T-helper 2 cell treated with Interferon-gamma antibody and Interleukin-4, amounts not matched to agents 5 μg/mL and 100 μg/mL, for 36 hours (primary cell): ENCODE data around the gene BANP.
"Not testable (repeated sequence)": the region's sequence is repeated elsewhere in the genome, so short reads cannot be mapped to it uniquely, and the experiment has no call there.

Experiments
- DNase-seq: peaks from one replicate; pipeline ENCODE4 v3.0.0; 2021; ENCODE audit warnings: low spot score
- H3K27ac Mint-ChIP-seq: one replicate; pipeline ENCODE4 v1.8.0; 2021; ENCODE audit warnings: mild to moderate bottlenecking, mixed read lengths
- H3K27me3 Mint-ChIP-seq: one replicate; pipeline ENCODE4 v1.8.0; 2021; ENCODE audit warnings: low read depth, mixed read lengths
- H3K36me3 Mint-ChIP-seq: one replicate; pipeline ENCODE4 v1.8.0; 2021; ENCODE audit warnings: low read depth, mixed read lengths
- H3K4me1 Mint-ChIP-seq: one replicate; pipeline ENCODE4 v1.8.0; 2021; ENCODE audit warnings: low read depth, mixed read lengths
- H3K4me3 Mint-ChIP-seq: one replicate; pipeline ENCODE4 v1.8.0; 2022; ENCODE audit warnings: mild to moderate bottlenecking, moderate library complexity, mixed read lengths
- H3K9me3 Mint-ChIP-seq: one replicate; pipeline ENCODE4 v1.8.0; 2021; ENCODE audit warnings: mixed read lengths

BANP gene

DNA sequence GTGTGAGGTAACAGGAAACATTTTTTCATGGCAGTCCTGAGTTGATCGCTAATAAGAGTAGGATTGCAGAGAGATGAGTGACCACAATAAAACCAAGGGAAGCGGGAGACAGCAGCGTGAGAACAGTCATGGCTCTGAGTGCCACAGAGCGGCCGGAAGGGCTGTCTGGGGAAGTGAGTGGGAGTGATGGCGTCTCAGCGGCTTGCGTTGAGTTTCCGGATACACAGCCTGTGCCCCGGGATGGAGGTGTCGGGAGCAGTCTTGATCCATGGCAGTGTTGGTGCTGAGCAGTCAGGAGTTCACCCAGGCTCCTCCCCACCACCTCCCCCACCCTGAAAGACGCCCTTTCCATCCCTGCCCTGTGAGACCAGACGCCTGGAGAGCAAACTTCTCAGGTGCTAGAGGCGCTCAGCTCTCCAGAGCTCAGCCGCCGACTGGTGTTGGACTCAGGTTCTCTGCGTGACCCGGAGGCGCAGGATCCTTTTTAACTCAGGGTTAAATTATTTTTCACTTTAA is 59.8 kb downstream of the BANP start:
- Mint-ChIP-seq H3K36me3 (peaks cover 17% of the 10 kb centered on the region), H3K27me3 (no peaks in the 10 kb centered on the region), H3K9me3 (no peaks in the 10 kb centered on the region), H3K4me3 (no peak overlapping the region), H3K4me1 (no peaks in the 10 kb centered on the region), H3K27ac (no peak overlapping the region)
- DNase-seq: no peak

DNA sequence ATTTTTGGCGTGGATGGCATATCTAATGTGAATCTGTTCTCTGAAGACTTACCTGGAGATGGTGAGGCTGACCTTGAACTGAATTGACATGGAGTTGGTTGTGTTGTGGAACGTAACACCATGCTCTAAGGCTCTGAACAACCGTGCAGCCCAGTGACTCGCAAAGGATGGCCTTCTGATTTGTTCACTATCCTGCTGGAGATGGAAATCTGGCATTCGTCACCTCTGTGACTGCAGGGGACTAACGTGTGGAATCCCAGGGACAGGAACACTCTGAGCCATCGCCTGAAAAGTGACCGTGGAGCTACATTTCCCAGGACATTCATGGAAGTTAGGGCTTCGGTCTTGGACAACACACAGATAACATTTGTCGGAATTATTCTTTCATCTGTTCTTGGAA is 61.1 kb downstream of the BANP start:
- H3K4me3 Mint-ChIP-seq: no peak overlapping the region
- H3K27me3 Mint-ChIP-seq: no peaks in the 10 kb centered on the region
- no peaks in the 10 kb centered on the region for H3K4me1 Mint-ChIP-seq
- H3K36me3 Mint-ChIP-seq: peaks cover 15% of the 10 kb centered on the region
- no peak overlapping the region for H3K27ac Mint-ChIP-seq
- DNase-seq: no peak
- H3K9me3 Mint-ChIP-seq: no peaks in the 10 kb centered on the region

GRCh38 chr16:88013091-88013609 is 61.9 kb downstream of the BANP start:
- Mint-ChIP-seq H3K9me3 (no peaks in the 10 kb centered on the region), H3K4me3 (no peak overlapping the region), H3K4me1 (no peaks in the 10 kb centered on the region), H3K27me3 (no peaks in the 10 kb centered on the region), H3K27ac (no peak overlapping the region), H3K36me3 (peaks cover 11% of the 10 kb centered on the region)
- DNase-seq: no peak

DNA sequence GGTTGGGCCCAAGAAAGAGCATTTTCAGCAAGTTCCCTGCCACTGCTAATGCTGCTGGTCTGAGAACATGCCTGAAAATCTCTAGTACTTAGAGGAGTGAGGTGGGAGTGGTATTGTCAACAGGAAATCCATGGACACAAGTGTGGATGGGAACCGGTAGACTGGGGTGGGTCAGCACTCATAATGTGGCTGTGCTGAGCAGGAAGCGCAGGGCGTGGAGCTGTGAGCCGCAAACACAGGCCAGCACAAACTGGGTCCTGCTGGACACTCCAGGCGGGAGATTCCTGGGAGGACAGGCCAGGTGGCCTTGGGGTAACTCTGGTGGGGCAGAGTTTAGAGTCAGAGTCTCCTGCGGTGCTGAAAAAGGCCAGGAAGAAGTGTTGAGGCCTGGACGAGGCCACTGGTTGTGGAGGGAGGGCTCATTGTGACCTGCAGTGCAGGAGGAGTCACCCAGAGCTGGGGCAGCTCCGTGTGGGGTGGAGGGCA is 62.6 kb downstream of the BANP start:
- no peaks in the 10 kb centered on the region for H3K27me3 Mint-ChIP-seq
- no peaks in the 10 kb centered on the region for H3K9me3 Mint-ChIP-seq
- no peak overlapping the region for H3K4me3 Mint-ChIP-seq
- H3K36me3 Mint-ChIP-seq: peaks cover 12% of the 10 kb centered on the region
- H3K27ac Mint-ChIP-seq: no peak overlapping the region
- no peak for DNase-seq
- no peaks in the 10 kb centered on the region for H3K4me1 Mint-ChIP-seq

GRCh38 chr16:88014252-88014781 is 63.1 kb downstream of the BANP start:
- Mint-ChIP-seq H3K27ac (no peak overlapping the region), H3K27me3 (no peaks in the 10 kb centered on the region), H3K4me1 (no peaks in the 10 kb centered on the region), H3K9me3 (no peaks in the 10 kb centered on the region), H3K36me3 (peaks cover 10% of the 10 kb centered on the region), H3K4me3 (no peak overlapping the region)
- DNase-seq: no peak

DNA sequence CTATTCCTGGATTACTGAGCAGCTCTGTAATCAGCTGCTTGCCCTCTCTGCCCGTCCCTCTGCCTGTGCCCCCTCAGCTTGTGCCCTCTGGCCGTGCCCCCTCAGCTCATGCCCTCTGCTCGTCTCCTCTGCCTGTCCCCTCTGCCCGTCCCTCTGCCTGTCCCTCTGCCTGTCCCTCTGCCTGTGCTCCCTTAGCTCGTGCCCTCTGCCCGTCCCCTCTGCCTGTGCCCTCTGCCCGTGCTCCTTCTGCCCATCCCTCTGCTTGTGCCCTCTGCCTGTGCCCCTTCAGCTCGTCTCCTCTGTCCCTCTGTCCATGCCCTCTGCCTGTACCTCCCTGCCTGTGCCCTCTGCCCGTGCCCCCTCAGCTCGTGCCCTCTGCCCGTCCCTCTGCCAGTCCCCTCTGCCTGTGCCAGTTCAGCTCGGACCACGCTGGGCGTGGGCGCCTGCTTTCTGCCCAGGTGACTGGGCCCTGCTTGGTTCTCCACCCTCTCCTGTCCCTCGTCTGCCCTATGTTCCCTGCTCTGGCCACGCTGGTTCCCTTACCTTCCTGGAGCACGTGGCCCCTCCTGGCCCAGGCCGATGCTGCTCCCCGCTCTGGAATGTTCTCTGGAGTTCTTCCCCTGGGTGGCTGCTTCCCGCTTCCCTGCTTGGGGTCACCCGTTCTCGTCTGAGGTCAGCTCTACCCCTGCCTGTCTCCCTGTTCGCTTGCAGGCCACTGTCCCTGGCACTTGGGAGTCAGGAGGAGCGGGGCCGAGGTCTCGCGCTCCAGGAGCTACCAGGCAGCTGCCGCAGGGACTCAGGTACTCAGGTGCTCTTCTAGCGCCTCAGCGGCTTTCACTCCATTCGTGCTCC is 63.9 kb downstream of the BANP start:
- no peak overlapping the region for H3K4me3 Mint-ChIP-seq
- H3K4me1 Mint-ChIP-seq: no peaks in the 10 kb centered on the region
- H3K27ac Mint-ChIP-seq: no peak overlapping the region

DNA sequence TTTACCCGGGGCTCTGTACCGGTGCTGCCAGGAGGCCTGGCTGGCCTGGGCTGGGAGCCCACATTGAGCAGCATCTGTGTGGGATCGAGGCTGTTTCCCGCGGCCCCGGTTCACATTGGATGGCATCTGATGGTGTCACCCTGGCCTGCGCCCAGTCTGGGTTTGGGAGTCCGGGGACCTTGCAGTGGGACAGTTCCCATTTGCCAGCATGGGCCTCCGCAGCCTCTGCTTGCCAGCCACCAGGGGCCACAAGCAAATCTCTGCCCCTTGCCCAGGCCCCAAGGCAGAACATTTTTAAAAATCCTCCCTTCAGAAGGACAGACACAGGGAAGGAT is 64.5 kb downstream of the BANP start:
- H3K4me3 Mint-ChIP-seq: no peak overlapping the region
- no peak for DNase-seq
- no peaks in the 10 kb centered on the region for H3K9me3 Mint-ChIP-seq
- H3K36me3 Mint-ChIP-seq: peaks cover 9% of the 10 kb centered on the region
- H3K27me3 Mint-ChIP-seq: no peaks in the 10 kb centered on the region
- H3K4me1 Mint-ChIP-seq: no peaks in the 10 kb centered on the region
- no peak overlapping the region for H3K27ac Mint-ChIP-seq

More for the DNA sequence above, 63.9 kb downstream of the BANP start:
- Mint-ChIP-seq H3K27me3 (no peaks in the 10 kb centered on the region), H3K9me3 (no peaks in the 10 kb centered on the region), H3K36me3 (peaks cover 6% of the 10 kb centered on the region)
- no peak for DNase-seq

DNA sequence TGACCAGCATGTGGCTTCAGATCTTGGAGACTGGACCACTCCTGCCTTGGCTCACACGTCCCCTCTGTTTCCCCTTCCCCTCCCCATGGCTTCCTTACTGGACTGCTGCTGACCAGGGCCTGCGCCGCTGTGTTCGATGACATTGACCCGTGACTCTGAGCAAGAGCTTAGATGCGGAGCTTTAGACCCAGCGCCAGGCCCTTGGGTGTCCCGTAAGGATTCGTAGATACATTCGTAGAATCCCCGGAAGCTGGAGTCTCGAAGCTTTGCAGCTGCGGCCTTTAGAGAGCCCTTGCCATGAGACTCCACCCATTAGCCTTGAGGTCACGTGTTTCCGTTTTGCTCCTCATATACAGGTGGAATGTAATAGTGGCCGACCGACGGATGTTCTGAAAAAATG is 65.2 kb downstream of the BANP start:
- not testable (repeated sequence) for DNase-seq, H3K9me3 Mint-ChIP-seq, H3K27ac Mint-ChIP-seq, H3K4me1 Mint-ChIP-seq, H3K36me3 Mint-ChIP-seq, H3K4me3 Mint-ChIP-seq, H3K27me3 Mint-ChIP-seq

DNA sequence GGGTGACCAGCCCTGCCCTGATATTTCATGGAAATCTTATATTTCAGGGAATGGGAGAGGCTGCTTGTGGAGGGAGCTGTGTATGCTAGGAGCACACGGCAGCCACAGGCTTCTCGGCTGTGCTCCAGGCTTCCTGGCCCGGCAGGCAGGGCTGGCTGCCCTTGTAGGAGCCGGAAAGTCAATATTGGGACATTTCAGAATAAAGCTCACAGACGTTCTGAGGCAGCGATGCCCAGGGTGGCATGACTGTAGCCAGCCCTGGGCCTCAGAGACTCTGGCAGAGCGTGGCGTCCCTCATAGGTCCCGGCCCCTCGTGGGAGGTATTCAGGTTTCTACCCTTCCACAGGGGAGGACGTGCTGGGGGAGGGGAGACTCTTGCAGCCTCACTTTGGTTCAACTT is 65.7 kb downstream of the BANP start:
- Mint-ChIP-seq H3K27ac (no peak overlapping the region), H3K27me3 (no peaks in the 10 kb centered on the region), H3K4me3 (no peak overlapping the region), H3K4me1 (no peaks in the 10 kb centered on the region), H3K36me3 (peaks cover 9% of the 10 kb centered on the region), H3K9me3 (no peaks in the 10 kb centered on the region)
- no peak for DNase-seq

GRCh38 chr16:88017587-88018101 is 66.4 kb downstream of the BANP start:
- H3K9me3 Mint-ChIP-seq: no peaks in the 10 kb centered on the region
- peaks cover 9% of the 10 kb centered on the region for H3K36me3 Mint-ChIP-seq
- H3K27me3 Mint-ChIP-seq: no peaks in the 10 kb centered on the region
- no peak for DNase-seq
- no peaks in the 10 kb centered on the region for H3K4me1 Mint-ChIP-seq
- no peak overlapping the region for H3K4me3 Mint-ChIP-seq
- H3K27ac Mint-ChIP-seq: no peak overlapping the region

- not testable (repeated sequence) for H3K9me3 Mint-ChIP-seq
Observed at GRCh38 chr16:88018382-88018781, 67.1 kb downstream of the BANP start.

GRCh38 chr16:88019041-88019820 is 68.0 kb downstream of the BANP start:
- H3K27me3 Mint-ChIP-seq, H3K4me1 Mint-ChIP-seq, H3K27ac Mint-ChIP-seq, H3K9me3 Mint-ChIP-seq, H3K4me3 Mint-ChIP-seq, DNase-seq: not testable (repeated sequence)
- peaks cover 13% of the 10 kb centered on the region for H3K36me3 Mint-ChIP-seq

More at GRCh38 chr16:88018382-88018781, 67.1 kb downstream of the BANP start:
- H3K4me1 Mint-ChIP-seq, H3K27me3 Mint-ChIP-seq, H3K27ac Mint-ChIP-seq, DNase-seq, H3K4me3 Mint-ChIP-seq: not testable (repeated sequence)
- H3K36me3 Mint-ChIP-seq: peaks cover 13% of the 10 kb centered on the region

DNA sequence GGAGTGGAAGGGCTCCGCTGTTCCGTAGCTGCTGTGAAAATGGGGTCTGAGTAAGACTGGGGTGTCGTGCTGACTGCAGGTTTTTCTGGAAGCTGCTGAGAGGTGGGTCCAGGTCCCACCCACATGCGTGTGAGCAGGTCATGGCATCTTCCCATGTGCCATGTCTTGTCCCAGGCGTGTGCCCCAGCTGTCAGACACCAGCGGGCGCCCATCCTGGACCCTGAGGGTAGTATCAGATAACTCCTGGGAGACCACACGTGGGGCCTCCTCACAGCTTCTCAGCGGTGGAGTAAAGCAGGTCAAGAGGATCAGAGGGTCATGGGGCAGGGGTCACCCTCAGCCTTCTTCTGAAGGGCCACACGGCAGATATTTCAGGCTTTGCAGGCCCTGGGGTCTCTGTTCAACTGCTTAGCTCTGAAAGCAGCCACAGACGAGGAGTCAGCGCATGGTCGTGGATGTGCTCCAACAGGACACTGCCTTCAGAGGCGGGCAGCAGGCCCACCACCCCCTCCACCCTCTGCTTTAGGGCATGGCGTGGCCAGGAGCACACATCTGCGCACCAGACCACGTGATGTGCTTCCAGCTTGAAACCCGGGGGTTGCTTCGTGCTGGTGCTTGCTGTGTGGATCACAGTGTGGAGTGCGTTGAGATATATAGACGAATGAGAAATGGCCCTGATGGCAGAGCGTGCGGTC is 68.7 kb downstream of the BANP start:
- H3K4me1 Mint-ChIP-seq: no peaks in the 10 kb centered on the region
- no peaks in the 10 kb centered on the region for H3K27me3 Mint-ChIP-seq
- peaks cover 13% of the 10 kb centered on the region for H3K36me3 Mint-ChIP-seq
- H3K9me3 Mint-ChIP-seq: no peaks in the 10 kb centered on the region
- no peak overlapping the region for H3K27ac Mint-ChIP-seq
- no peak for DNase-seq
- no peak overlapping the region for H3K4me3 Mint-ChIP-seq
